Smooth muscle cell (in vitro differentiated cells): ENCODE data around the gene SMIM30. TPM values are rescaled to one million over a fixed set of nuclear protein-coding genes. Genes with fewer than 3 reads are reported as not detected.
A peak's percentile ranks its signal among the peaks of the same experiment; 100 is the strongest.

Experiments used
- DNase-seq: peaks from one replicate; lab custom pipeline; 2025; ENCODE audit not compliant: unreplicated experiment; lab: John Stamatoyannopoulos, UW
- H2AFZ ChIP-seq: fragments of 200-600 bp; sonication (generic); 2 replicates; pipeline ENCODE4 v1.6.0; 2016; ENCODE audit warnings: antibody characterized with exemption, low read depth, mild to moderate bottlenecking
- H3F3A ChIP-seq: fragments of 200-600 bp; sonication (generic); 2 replicates; pipeline ENCODE4 v1.6.0; 2017; ENCODE audit warnings: antibody characterized with exemption, low read depth
- H3K27ac ChIP-seq: fragments of 200-600 bp; sonication (generic); 2 replicates; pipeline ENCODE4 v1.5.1; 2016; ENCODE audit warnings: low read depth, mild to moderate bottlenecking
- H3K27me3 ChIP-seq: fragments of 200-600 bp; sonication (generic); 2 replicates; pipeline ENCODE4 v1.6.1; 2016; ENCODE audit warnings: low read depth, mild to moderate bottlenecking
- H3K36me3 ChIP-seq: fragments of 200-600 bp; sonication (generic); 2 replicates; pipeline ENCODE4 v1.5.1; 2016; ENCODE audit warnings: low read depth
- H3K4me1 ChIP-seq: fragments of 200-600 bp; sonication (generic); 2 replicates; pipeline ENCODE4 v1.5.1; 2016; ENCODE audit warnings: low read depth
- H3K4me2 ChIP-seq: fragments of 200-600 bp; sonication (generic); 2 replicates; pipeline ENCODE4 v1.6.0; 2016; ENCODE audit warnings: mild to moderate bottlenecking
- H3K4me3 ChIP-seq: fragments of 200-600 bp; sonication (generic); 2 replicates; pipeline ENCODE4 v1.5.1; 2016; ENCODE audit warnings: mild to moderate bottlenecking
- H3K79me2 ChIP-seq: fragments of 200-600 bp; sonication (generic); 2 replicates; pipeline ENCODE4 v1.6.0; 2016; ENCODE audit warnings: low read depth, mild to moderate bottlenecking
- H3K9ac ChIP-seq: fragments of 200-600 bp; sonication (generic); 2 replicates; pipeline ENCODE4 v1.6.0; 2016; ENCODE audit warnings: low read depth
- H3K9me3 ChIP-seq: fragments of 200-600 bp; sonication (generic); replicated peaks from 2 replicates; pipeline ENCODE4 v1.5.1; 2016; ENCODE audit warnings: low read depth
- H4K20me1 ChIP-seq: fragments of 200-600 bp; sonication (generic); 2 replicates; pipeline ENCODE4 v1.6.0; 2016; ENCODE audit warnings: low read depth
- CTCF ChIP-seq: fragments of 200-600 bp; sonication (generic); IDR thresholded peaks from 2 replicates; pipeline ENCODE4 v1.5.1; 2017; ENCODE audit warnings: borderline replicate concordance, mild to moderate bottlenecking, antibody characterized with exemption; ENCODE audit not compliant: insufficient read depth, poor library complexity, severe bottlenecking
- WGBS: methylation state at CpG from one replicate; pipeline ENCODE4 v1.1.7; 2016; ENCODE audit warnings: low lambda C conversion rate; 5-methylcytosine and 5-hydroxymethylcytosine counted together
- polyA plus RNA-seq: library from polyadenylated mRNA; unstranded; fragments of >200 nt; fragmentation: Nextera tagmentation; extraction: Ambion mirVana; gene quantifications from 2 replicates; pipeline ENCODE4 v1.2.1, GENCODE V29; 2016
- total RNA-seq: library from RNA; depleted of rRNA; stranded (reverse); fragments of >200 nt; gene quantifications from 2 replicates; pipeline ENCODE4 v1.2.3, GENCODE V29; 2014

SMIM30 gene
- total and polyA plus RNA-seq, 2 experiments from 2014 or later: 72.2 to 118 TPM

DNA sequence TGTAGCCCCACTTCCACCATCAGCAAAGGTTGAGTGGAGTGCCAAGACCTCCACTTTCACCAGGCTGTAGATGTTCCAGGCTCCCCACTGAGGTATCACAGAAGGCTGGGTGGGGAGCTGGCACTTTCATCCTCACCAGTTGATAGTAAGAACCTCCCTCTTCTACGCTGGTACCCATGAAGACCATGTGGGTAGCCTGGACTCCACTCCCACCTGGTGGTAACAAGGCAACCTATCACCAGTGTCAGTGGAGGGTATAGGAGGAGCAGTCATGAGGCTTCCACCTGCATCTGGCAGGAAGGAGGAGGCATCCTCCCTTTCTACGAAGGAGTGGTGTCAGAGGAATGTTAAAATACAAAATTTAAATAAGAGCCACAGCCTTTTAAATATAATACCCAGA lies 4.4 kb downstream of the SMIM30 start:
- H2AFZ ChIP-seq: no peak overlapping the region
- no peaks in the 10 kb centered on the region for H3F3A ChIP-seq
- H3K9ac ChIP-seq: no peak overlapping the region
- no peak overlapping the region for H3K4me3 ChIP-seq
- WGBS: 80% methylated on average over 2 of the region's 2 CpGs
- H4K20me1 ChIP-seq: no peaks in the 10 kb centered on the region
- no peaks in the 10 kb centered on the region for H3K9me3 ChIP-seq
- H3K4me2 ChIP-seq: no peak overlapping the region
- peaks cover 9% of the 10 kb centered on the region for H3K4me1 ChIP-seq
- no peak overlapping the region for H3K27ac ChIP-seq
- peaks cover 4% of the 10 kb centered on the region for H3K79me2 ChIP-seq
- no peaks in the 10 kb centered on the region for H3K36me3 ChIP-seq
- H3K27me3 ChIP-seq: no peaks in the 10 kb centered on the region
- DNase-seq: no peak
- TF ChIP-seq CTCF: peak; percentile 9

DNA sequence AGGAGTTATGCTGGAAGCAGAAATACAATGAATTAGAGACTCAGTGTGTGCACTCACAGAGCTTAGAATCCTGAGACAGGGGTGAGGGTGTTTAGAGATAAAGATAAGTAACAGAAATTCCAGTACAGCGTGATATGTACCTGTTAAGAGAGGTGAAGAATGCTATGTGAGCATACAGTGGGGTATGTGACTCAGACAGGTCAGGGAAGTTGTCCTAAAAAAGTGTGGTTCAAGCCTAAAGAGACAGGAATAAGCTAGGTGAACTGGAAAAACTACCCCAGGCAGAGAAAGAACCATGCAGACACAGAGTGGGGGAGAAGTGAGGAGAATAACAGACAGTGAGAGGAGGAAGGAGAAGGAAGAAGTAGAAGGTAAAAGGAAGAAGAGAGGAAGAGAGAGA lies 8.6 kb downstream of the SMIM30 start:
- no peak overlapping the region for H3K9ac ChIP-seq
- TF ChIP-seq CTCF: no peak
- WGBS: 59% methylated on average over 1 of the region's 1 CpG

GRCh38 chr7:113100121-113100603 lies 18.2 kb downstream of the SMIM30 start:
- no peaks in the 10 kb centered on the region for H3K27me3 ChIP-seq
- peak overlapping the region; percentile 39 for H3K9ac ChIP-seq
- H3K79me2 ChIP-seq: no peaks in the 10 kb centered on the region
- peak overlapping the region; percentile 78 for H3K27ac ChIP-seq
- H4K20me1 ChIP-seq: no peaks in the 10 kb centered on the region
- no peaks in the 10 kb centered on the region for H3K36me3 ChIP-seq
- TF ChIP-seq CTCF: no peak
- H3K9me3 ChIP-seq: no peaks in the 10 kb centered on the region
- peak overlapping the region; percentile 65 for H3K4me2 ChIP-seq
- peak overlapping the region; percentile 34 for H2AFZ ChIP-seq
- peaks cover 8% of the 10 kb centered on the region for H3K4me1 ChIP-seq
- H3K4me3 ChIP-seq: peak overlapping the region; percentile 12
- no peaks in the 10 kb centered on the region for H3F3A ChIP-seq
- 46% methylated on average over 5 of the region's 5 CpGs for WGBS
- DNase-seq: peak; percentile 2

More for the DNA sequence above, 8.6 kb downstream of the SMIM30 start:
- no peaks in the 10 kb centered on the region for H3K9me3 ChIP-seq
- no peaks in the 10 kb centered on the region for H3F3A ChIP-seq
- H3K4me2 ChIP-seq: no peak overlapping the region
- no peak overlapping the region for H3K4me3 ChIP-seq
- no peak overlapping the region for H2AFZ ChIP-seq
- H4K20me1 ChIP-seq: no peaks in the 10 kb centered on the region
- no peaks in the 10 kb centered on the region for H3K79me2 ChIP-seq
- H3K4me1 ChIP-seq: no peaks in the 10 kb centered on the region
- peak overlapping the region; percentile 37 for H3K27ac ChIP-seq
- no peak for DNase-seq
- H3K27me3 ChIP-seq: no peaks in the 10 kb centered on the region
- no peaks in the 10 kb centered on the region for H3K36me3 ChIP-seq

GRCh38 chr7:113099284-113099919 lies 19.0 kb downstream of the SMIM30 start:
- no peaks in the 10 kb centered on the region for H3K27me3 ChIP-seq
- no peaks in the 10 kb centered on the region for H3K79me2 ChIP-seq
- no peak for TF ChIP-seq CTCF
- 53% methylated on average over 3 of the region's 3 CpGs for WGBS
- H3K9me3 ChIP-seq: no peaks in the 10 kb centered on the region
- H3K36me3 ChIP-seq: no peaks in the 10 kb centered on the region
- peak overlapping the region; percentile 34 for H2AFZ ChIP-seq
- H3K4me2 ChIP-seq: peak overlapping the region; percentile 65
- peak overlapping the region; percentile 12 for H3K4me3 ChIP-seq
- H4K20me1 ChIP-seq: no peaks in the 10 kb centered on the region
- DNase-seq: no peak
- H3K4me1 ChIP-seq: peaks cover 8% of the 10 kb centered on the region
- H3F3A ChIP-seq: no peaks in the 10 kb centered on the region
- peak overlapping the region; percentile 78 for H3K27ac ChIP-seq
- H3K9ac ChIP-seq: peak overlapping the region; percentile 39
